Astrocyte of the hippocampus (primary cell): ENCODE measurements around the gene BSN.

Experiments
- DNase-seq: peaks from one replicate; pipeline ENCODE4 v3.0.0; 2011; ENCODE audit warnings: low read depth, low spot score

Gene BSN

GRCh38 chr3:49601358-49602048 is 47.2 kb downstream of the BSN start:
- no peak for DNase-seq

DNA sequence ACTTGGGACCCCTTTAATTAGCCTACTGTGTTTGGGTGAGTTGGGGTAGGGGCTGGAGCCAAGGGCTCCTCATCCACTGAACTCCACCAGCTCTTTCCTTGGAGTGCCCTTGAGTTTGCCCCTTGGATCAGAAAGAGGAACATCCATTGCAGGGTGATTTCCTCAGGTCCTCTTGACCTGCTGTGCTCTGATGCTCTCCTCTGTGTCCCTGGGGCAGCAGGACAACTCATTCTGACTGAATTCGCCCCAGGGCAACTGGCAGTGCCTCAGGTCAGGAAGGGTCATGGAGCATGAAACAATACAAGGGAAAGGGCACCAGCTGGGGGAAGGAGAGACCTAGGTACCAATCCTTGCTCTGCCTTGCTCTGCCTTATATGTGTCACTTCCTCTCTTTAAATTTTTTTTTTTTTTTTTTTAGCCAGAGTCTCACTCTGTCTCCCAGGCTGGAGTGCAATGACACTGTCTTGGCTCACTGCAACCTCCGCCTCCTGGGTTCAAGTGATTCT is 47.8 kb downstream of the BSN start:
- DNase-seq: no peak

DNA sequence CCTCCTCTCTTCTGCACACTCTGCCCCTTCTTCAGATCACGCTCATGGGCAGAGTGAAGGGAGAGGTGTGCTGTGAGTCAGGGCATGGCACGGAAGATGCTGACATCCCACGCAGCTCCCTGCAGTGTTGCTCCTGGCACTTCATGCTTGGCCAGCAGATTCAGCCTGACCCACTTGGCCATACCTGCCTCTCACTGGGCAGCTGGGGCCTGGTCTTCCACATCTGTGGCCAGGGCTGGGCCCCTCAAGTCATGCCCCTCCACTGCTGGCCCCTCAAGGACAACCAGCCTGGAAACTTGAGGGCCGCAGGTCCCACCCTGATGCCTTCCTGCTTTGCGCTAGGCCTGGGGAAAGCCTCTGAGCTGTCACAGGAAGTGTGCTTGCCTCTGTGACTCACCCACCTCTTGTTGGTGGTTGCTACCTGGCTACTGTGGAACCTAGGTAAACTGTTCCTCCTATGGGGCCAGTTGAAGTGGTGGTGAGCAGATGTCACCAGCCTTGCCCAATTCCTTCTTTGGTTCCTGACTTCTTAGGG is 48.7 kb downstream of the BSN start:
- DNase-seq: no peak

DNA sequence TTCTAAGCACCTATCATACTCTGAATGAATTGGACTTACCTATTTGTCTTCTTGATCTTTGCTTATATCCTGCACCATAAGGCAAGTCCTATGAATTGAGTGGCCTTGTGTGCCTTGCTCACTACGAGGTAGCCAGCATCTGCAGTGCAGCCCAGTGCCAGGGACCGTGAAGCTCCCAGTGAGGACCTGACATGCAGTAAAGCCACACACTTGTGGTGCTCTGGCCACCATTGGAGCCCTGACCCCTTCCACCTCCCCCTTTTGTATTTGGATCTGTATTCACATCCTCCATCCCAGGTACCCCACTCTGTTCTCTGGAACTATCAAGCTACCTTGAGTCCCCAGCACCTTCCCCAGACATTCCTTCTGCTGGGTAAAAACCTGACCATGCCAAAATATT is 52.1 kb downstream of the BSN start:
- DNase-seq: no peak

DNA sequence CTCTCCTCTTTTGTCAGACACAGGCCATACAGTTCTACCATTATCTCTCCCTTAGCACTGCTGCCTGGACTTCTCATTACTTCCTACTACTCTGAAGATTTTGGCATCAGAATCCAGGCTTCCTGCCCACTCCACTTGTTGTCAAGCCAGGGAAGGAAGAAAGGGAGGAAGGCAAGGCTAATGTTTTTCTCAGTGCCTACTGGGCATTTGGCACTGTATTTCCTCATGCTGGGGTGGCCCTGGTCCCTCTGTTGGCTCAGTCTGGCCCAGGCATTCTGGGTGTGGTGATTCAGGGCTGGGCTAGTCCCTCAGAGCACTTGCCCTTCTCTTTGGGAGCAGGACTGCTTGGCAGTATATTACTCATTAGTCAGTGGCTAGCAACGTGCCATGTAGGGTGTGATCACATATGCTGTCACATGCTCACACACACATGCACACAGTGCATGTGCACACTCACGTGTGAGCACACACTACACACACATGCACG is 52.9 kb downstream of the BSN start:
- no peak for DNase-seq

- DNase-seq: no peak
These were observed 53.5 kb downstream of the BSN start for GRCh38 chr3:49607796-49608195.

DNA sequence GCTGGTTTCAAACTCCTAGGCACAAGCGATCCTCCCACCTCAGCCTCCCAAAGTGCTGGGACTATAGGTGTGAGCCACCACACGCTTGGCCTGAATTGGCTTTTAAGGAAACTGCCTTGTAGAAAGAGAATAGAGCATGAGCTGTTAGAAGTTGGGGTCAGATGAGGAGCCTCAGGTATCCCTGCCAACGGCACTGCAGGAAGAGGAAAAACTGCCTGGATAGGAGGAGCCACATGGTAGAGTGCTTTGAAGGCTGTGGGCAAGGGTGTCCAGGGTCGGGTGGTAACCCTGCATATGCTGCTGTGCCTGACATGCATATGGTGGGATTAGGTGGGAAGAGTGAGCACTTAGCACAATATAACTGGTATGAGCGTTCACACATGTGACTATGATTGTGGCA is 55.0 kb downstream of the BSN start:
- DNase-seq: no peak

GRCh38 chr3:49609815-49610214 is 55.5 kb downstream of the BSN start:
- peak; percentile 50 for DNase-seq

DNA sequence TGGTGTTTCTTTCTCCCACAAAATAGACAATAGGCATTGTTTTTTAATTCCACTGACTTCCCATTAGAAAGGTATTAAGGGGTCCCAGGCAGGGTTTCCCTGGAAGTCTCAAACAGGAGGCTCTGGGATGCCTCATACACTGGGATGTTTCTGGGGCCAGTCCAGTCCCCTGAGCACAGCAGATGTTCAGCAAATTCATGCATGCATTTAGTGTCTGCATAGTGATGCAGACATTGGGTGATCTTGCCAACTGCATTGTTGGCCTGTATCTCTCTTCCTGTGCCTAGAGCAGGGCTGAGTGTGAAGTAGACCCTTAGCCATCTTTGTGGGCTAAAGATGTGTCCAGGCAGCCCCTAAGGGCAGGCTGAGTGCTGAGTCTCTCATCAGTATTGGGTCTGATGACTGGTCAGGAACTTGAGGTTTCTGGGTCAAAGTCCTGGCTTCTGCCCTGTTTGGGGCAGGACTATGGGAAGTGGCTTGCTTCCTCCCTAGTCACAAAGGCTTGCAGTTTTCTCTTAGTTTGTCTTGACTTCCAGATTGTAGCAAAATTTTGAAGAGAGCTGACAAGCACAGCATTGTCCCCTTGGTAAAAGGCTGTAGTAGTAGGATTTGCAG is 56.5 kb downstream of the BSN start:
- no peak for DNase-seq

DNA sequence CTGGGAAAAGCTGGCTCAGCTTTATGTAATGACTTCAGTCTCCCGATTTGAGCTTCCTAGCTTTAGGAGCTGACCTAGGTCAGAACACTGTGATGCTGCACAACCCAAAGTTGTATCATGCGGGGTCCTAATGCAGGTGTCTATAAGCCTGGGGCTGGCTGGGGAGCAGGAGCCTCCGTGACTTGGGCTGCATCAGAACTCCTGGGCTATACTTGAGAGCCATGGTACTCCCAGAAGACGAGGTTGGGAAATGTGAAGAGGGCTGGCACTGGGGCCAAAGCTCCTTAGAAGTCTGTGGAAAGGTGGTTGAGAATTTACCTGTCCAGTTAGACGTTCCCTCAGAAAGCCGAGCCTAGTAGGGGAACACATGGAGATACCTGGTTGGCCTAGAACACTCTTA is 57.0 kb downstream of the BSN start:
- no peak for DNase-seq

DNA sequence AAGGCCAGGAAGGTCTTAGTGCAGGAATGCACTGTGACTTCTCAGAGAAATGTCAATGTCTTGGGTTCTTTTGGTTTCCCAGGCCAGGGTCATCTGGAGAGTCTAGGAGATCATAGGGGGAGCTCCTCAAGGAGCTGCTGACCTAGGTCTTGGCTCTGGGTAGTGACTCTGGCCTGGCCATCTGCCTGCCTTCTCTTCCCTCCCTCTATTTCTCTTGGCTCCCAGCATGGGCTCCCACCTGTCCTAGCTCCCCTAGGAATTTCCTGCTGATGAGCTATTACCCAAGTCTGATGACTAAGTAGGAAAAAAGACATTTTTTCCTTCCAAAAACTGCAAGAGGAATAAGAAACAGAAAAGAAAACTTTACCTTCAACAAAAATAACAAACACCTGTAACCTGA is 57.4 kb downstream of the BSN start:
- DNase-seq: no peak

- no peak for DNase-seq
These were observed 60.7 kb downstream of the BSN start for GRCh38 chr3:49614936-49615335.

GRCh38 chr3:49616061-49616460 is 61.8 kb downstream of the BSN start:
- DNase-seq: no peak

DNA sequence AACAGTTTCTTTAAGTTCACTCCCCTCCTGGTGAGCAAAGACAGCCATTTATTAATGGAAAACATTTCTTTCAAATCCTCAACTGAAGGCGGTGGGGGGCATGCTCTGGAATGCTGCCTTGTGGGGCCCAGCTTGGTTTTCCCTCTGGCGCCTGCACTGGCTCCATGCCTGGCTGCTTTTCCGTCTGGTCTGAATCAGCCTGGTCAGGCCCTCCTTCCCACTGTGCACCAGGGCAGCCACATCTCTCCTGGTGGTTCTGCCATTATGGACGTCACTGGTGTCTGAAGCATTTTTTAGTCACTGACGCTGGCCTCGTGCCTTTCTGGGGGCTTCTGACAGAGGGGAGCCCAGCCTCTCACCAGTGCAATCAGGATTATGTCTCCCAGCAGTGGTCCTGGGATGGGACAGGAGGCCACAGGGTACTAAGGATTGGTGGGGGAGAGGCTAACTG is 62.2 kb downstream of the BSN start:
- DNase-seq: peak; percentile 94

DNA sequence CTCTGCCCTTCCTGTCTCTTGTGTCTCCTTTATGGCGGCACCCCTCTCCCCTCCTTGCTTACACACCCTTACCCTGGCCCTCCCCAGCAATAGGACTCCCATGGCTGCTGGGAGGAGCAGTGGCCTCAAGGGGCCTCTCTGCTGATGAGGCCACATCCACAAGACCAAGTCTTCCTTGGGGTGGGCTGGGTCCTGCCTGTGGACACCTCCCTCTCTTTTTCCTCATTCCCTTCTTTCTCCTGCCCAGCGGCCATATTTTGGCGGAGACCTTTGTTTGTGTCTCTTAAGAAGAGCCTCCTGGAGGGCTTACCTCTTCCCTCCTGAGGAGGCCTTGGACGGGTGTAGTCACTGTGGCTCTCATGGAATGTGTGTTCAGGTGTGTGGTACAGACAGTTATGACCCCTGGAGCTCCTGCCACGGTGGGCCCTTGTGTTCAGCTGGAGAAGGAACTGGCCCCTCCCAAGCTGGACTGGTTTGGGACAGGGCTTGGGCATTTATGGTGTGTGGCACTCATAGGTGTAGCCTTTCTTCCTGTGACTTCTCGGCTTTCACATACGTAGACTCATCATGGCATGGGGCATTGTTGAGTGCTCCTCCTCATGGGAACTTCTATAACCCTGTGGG is 63.2 kb downstream of the BSN start:
- no peak for DNase-seq

GRCh38 chr3:49618412-49618811 is 64.1 kb downstream of the BSN start:
- DNase-seq: peak; percentile 13

DNA sequence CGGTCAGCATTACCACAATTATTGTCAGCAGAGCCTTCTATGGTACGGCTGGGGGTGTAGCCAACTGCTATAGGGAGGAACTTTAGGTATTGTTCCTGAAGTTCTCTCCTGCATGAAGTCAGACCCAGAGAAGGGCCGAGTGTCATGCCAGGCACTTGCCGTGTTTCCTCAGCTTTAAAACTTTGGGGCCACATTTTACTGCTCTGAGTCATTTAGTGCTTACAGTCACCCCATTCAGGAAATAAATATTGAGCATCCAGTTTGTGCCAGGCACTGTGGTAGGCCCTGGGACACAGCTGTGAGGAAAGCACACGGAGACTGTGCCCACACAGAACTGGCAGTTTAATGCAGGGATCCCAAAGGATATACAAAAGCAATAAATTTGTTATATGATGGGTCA is 65.4 kb downstream of the BSN start:
- DNase-seq: no peak

GRCh38 chr3:49620728-49621127 is 66.5 kb downstream of the BSN start:
- DNase-seq: no peak

- no peak for DNase-seq
These were observed 68.8 kb downstream of the BSN start for GRCh38 chr3:49623071-49623470.

GRCh38 chr3:49625071-49625470 is 70.8 kb downstream of the BSN start:
- DNase-seq: no peak

DNA sequence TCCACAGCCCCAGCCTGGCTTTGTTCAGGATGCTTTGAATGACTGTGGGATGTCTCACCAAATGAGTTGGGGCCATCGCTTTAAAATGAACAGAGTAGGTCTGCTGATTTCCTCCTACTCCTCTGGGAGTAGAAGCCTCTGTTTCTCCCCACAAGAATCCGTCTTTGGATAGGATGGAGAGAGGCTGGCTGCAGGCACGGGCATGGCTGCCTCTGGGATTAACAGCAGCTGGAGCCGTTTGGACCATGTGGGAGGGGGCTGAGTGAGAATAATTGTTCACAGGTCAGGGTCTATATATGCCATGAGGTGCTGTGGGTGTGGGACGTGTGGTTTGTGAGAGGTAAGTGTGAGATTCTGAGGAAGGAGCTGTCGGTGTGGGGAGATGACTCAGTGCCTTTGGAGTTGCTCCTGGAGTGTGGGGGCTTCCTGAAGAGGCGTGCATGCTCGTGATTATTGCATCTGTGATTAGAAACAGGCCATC is 71.9 kb downstream of the BSN start:
- DNase-seq: peak; percentile 45

DNA sequence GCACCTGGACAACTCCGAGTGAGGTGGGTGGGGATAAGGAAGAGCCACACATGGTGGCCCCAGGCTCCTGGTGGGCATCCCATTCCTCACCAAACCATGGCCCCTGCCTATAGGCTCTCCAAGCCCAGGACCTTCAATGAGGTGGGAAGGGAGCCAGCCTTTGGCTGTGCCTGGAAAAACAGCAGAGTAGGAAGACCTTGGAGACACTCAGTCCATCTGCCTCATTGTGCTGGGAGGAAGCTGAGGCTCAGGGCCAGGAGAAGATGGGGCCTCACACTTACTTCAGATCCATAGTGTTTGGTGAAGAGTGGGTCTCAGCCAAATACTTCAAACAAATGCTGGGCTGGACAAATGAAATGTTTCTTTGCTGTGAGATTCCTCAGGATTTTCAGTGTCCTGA is 72.5 kb downstream of the BSN start:
- no peak for DNase-seq
